GM10248 (cell line): ENCODE results near the gene DLX4.
A peak's percentile ranks its signal among the peaks of the same experiment; 100 is the strongest.

Experiments
- CTCF ChIA-PET: fragments of 300-600 bp; sonication (Branson Sonifier 250); formaldehyde crosslinking; extraction: SDS; loops from one replicate; lab custom pipeline; 2021; ENCODE audit warnings: antibody characterized with exemption; lab: Yijun Ruan, JAX
- POLR2A ChIA-PET: fragments of 350-650 bp; sonication (Branson Sonifier 250); formaldehyde crosslinking; extraction: SDS; loops from one replicate; lab custom pipeline; 2020; ENCODE audit warnings: antibody characterized with exemption; lab: Yijun Ruan, JAX
- DNase-seq: peaks from one replicate; pipeline ENCODE4 v3.0.0; 2012; ENCODE audit errors: extremely low spot score
- CTCF ChIP-seq: IDR thresholded peaks from 2 replicates; pipeline ENCODE4 v1.5.1; 2012; ENCODE audit warnings: mild to moderate bottlenecking, low read depth; ENCODE audit errors: extremely low read depth, missing control alignments, control extremely low read depth

The DLX4 gene

GRCh38 chr17:49996495-49997300 lies 27.7 kb downstream of the DLX4 start:
- TF ChIP-seq CTCF: peak; percentile 98
- CTCF ChIA-PET: interaction anchor here (0.7 to 7.8 kb wide), 71 partner anchors 8 to 1118 kb away, joined by 3 to 171 read pairs (median 6); partner anchors contain the start of genes NXPH3, PDK2 and SLC35B1
- peak; percentile 80 for DNase-seq
- POLR2A ChIA-PET: no interaction called here

GRCh38 chr17:49997301-49997650 lies 28.3 kb downstream of the DLX4 start:
- ChIA-PET CTCF (interaction anchor here (0.9 to 7.8 kb wide), 65 partner anchors 9 to 1119 kb away, joined by 3 to 171 read pairs (median 6); partner anchors contain the start of genes NXPH3, PDK2 and SLC35B1), POLR2A (no interaction called here)
- no peak for DNase-seq
- TF ChIP-seq CTCF: no peak

GRCh38 chr17:49997773-49998703 lies 29.0 kb downstream of the DLX4 start:
- POLR2A ChIA-PET: no interaction called here
- CTCF ChIA-PET: interaction anchor here (0.6 to 7.8 kb wide), 75 partner anchors 8 to 583 kb away, joined by 3 to 171 read pairs (median 5); partner anchors contain the start of genes ITGA3, PDK2, PHB1 and SLC35B1
- peak; percentile 90 for DNase-seq
- TF ChIP-seq CTCF: peak; percentile 85

- DNase-seq: no peak
- ChIA-PET CTCF (interaction anchor here (0.6 to 7.8 kb wide), 50 partner anchors 7 to 584 kb away, joined by 3 to 171 read pairs (median 6); partner anchors contain the start of genes ITGA3, PDK2, PHB1 and SLC35B1), POLR2A (no interaction called here)
- TF ChIP-seq CTCF: no peak
Observed at GRCh38 chr17:49998836-49999511, 30.0 kb downstream of the DLX4 start.

GRCh38 chr17:50003911-50004310 lies 34.9 kb downstream of the DLX4 start:
- no peak for TF ChIP-seq CTCF
- POLR2A ChIA-PET: interaction anchor here (0.6 kb wide), 1 partner anchor 137 kb away, joined by 3 read pairs; no protein-coding TSS in a partner anchor
- CTCF ChIA-PET: interaction anchor here (0.7 to 1.1 kb wide), 2 partner anchors 51 to 434 kb away, joined by 3 to 5 read pairs; no protein-coding TSS in a partner anchor
- DNase-seq: no peak
